T follicular helper cell (primary cell): Measurements from ENCODE around the gene CDH2.

Experiments
- DNase-seq: peaks from one replicate; pipeline ENCODE4 v3.0.0-alpha.2; 2020; ENCODE audit warnings: low read depth

The CDH2 gene

GRCh38 chr18:28168725-28169124 is 8.2 kb downstream of the CDH2 start:
- no peak for DNase-seq

DNA sequence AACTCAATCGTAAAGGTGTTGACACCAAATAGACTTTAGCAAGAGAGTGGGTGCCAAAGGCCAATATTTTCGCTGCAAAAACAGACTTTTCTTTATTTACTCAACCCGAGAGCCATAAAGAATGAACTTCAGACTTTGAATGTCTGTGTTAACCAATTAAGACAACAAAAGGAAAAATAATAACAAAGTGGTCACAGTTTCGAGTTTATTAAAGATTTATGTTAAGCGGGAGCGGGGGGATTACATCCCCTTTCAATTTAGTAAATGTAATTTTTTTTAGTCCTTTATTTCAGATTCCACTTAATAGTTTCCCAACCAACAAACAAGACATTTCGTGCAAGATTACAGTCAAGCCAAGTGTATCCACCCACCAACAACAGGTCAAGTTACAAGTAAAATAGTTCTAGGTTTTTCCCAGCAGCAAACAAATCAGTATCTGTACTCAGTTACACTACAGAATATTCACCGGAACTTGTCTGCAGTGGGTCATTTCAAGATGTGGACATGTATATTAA is 9.0 kb downstream of the CDH2 start:
- no peak for DNase-seq

GRCh38 chr18:28164771-28165483 is 12.0 kb downstream of the CDH2 start:
- DNase-seq = no peak

- no peak for DNase-seq
Measured at GRCh38 chr18:28163201-28163775, 13.6 kb downstream of the CDH2 start.

DNA sequence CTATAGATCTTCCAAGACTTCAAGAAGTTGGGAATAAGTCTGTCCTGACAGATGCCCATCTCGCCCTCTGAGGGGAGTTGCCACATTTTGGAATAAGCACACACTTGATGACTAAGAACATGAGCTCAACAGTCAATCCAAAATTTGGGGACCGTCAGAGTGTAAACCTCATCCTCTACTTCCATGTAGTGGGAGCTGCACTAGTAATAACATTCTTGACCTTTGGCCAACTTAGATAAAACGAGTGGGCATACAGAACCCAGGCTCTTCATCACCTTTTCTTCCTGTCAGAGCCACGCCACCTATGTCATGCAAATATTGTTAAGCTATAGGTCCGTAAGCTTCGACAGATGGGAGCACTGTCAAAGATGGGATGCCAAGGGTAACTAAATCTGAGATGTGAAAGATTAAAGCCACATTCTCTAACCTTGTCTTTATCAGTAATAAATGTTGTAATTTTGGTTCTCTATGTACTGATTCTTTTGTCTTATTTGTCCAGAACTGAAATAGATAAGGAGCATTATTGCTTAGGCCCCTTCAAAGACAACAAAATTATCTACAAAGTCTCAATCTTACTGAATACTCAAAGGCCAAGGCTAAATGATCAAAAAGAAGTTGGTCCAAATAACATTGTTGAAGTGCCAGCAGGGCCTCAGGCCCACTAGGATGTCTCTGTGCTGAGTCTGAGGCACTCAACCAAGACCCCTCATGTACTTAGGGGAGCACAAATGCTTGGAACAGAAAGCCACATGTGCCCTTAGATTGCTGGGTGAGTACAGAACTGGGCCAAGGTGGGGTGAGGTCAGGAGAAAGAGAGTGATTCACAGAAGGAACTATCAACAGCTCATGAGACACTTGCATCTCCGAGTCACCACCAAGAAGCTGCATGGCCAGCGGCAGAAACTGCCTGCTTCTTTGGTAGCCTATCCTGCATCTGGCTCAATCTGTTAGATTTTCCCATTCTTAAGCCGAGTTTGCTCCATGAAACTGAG is 15.0 kb downstream of the CDH2 start:
- no peak for DNase-seq

DNA sequence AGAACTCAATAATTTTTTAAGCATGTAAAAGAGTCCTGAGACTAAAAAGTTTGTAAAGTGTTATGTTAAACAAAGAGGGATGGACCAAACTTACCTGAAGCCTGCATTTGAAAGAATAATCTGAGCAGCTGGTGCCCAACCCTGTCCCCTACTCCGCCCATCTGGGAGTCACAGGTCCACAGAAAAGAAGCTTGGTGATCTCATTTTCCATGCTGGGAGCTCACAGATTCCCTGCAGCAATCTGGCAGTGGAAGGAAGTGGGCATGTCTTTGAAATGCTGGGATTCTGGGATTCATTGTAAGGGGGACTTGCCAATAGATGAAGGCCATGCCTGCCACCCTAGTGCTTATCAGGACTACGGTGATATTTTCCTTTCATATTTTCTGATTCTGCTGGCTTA is 17.9 kb downstream of the CDH2 start:
- no peak for DNase-seq

DNA sequence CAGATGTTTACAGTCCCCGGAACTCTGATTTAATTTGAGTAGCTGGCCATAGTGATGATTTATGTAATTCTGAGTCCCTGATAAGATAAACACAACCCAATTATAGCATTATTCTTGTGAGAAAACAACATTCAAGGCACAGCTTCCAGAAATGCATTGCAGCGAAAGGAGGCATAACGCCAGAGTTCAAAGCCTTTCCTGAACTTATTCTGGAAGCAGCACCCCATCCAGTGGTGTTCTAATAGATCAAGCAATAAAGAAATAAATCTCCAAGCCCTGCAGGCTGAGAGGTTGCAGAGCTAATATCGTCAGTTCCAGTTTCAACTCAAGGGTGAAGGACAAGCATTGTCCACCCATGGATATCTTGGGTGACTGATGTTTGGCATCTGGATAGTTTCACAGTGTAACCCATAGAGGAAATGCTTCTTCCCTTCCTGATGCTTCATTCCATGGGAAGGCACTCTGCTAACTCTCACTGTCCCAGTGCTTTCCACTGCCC is 18.8 kb downstream of the CDH2 start:
- DNase-seq = no peak

- no peak for DNase-seq
Measured at GRCh38 chr18:28153485-28154065, 23.4 kb downstream of the CDH2 start.

GRCh38 chr18:28152754-28153153 is 24.2 kb downstream of the CDH2 start:
- no peak for DNase-seq

- no peak for DNase-seq
Measured at GRCh38 chr18:28152354-28152753, 24.6 kb downstream of the CDH2 start.

DNA sequence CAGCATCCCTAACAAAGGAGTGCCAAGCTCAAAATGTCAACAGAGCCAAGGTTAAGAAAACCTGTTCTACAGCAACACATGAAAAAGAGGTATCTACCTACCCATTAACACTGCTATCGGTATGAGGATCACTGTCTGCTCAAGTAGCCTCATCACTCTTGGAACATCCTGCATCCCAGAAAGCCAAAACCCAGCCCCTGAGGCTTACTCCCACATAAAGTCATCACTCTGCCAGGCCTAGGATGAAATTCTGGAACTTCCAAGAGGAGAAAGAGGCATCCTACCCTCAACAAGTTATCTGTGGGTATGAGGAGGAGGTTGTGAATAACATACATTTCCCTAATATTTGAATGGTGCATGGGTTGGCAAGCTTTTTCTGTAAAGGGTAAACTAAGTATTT is 25.5 kb downstream of the CDH2 start:
- no peak for DNase-seq

GRCh38 chr18:28150925-28151324 is 26.0 kb downstream of the CDH2 start:
- no peak for DNase-seq

DNA sequence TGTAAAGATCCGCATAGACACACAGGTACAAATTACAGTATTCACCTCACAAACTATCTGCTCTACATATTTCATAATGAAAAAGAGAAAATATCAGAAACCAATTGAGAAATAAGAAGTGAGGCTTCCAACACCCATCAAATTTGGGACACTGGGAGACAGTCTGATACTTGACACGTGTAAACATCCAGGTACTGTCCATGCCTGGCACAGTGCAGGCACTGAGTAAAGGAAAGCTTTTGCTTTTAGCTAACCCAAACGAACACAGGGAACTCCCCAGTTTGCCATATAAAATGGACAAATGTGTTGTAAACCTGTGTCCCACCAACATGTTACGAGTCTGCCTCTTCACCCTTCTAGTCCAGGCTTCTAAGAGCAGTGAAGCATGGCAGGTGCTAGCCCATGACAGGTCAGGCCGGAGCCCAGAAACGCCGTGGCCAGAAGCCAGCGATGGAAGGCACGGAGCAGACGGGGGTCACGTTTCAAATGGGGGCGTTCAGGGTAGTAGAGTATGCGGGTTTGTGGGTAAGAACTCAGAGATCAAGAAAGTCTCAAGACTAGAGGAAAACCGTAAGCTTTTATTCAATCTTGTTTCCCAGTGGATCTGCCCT is 27.0 kb downstream of the CDH2 start:
- DNase-seq = no peak

DNA sequence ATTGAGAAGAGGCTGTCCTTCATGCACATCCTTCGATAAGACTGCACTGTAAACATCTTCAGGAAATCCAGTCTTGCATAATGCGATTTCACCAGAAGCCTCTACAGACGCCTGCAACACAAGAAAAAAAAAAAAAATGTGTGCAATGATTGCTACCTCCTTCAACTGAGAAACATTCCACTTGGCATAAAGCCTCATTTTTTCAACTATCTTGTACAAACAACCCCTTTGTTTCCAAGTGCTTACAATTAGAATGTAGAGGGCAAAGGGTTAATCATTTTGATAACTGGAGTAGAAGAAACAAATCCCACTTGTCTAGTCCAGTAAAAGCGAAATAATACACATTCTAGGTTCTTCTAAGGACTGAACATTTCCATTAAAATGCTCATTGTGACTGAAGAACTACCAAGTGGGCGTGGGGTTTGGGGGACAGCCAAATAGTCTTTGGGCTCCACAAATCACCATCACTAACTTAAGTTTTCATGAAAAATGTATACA is 29.2 kb downstream of the CDH2 start:
- DNase-seq = no peak

DNA sequence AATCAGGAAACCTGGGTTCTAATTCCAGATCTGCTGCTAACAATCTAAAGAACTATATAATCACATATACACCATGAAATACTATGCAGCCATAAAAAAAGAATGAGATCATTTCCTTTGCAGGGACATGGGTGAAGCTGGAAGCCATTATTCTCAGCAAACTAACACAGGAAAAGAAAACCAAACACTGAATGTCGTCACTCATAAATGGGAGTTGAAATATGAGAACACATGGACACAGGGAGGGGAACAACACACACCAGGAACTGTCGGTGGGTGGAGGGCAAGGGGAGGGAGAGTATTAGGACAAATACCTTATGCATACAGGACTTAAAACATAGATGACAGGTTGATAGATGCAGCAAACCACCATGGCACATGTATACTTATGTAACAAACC is 33.2 kb downstream of the CDH2 start:
- DNase-seq = no peak

- no peak for DNase-seq
Measured at GRCh38 chr18:28138816-28139215, 38.1 kb downstream of the CDH2 start.

DNA sequence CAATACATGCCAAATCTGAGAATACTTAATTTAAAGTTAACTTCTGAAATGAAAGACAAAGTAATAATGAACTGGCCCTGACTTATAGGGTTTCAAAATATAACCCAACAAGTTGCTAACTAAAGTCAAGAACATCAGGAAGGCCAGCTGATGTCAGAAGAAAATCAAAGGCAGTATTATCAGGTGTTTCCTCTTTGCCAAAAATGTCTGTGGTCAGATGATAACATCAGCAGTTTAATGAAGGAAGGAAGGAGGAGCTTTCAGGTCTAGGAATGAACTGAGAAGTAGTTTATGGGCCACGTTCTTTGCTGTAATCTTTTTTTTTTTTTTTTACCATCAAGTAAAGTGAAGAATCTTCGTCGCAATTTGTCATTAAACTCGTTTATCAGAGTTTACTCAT is 40.9 kb downstream of the CDH2 start:
- no peak for DNase-seq

GRCh38 chr18:28134774-28135173 is 42.2 kb downstream of the CDH2 start:
- no peak for DNase-seq

- DNase-seq = no peak
Measured at GRCh38 chr18:28132084-28132483, 44.8 kb downstream of the CDH2 start.

GRCh38 chr18:28128659-28128980 is 48.3 kb downstream of the CDH2 start:
- no peak for DNase-seq
